CD4-positive, alpha-beta T cell treated with Interleukin-15 for 1 hour (primary cell): ENCODE data around the gene RSPO4.

Experiments
- DNase-seq: peaks from one replicate; pipeline ENCODE4 v3.0.0-alpha.2; 2020

Gene RSPO4

GRCh38 chr20:940926-941325, 61.2 kb downstream of the RSPO4 start:
- DNase-seq = no peak

GRCh38 chr20:939606-940005, 62.5 kb downstream of the RSPO4 start:
- DNase-seq = no peak

- no peak for DNase-seq
Measured at GRCh38 chr20:934186-934840, 67.8 kb downstream of the RSPO4 start.

- DNase-seq = no peak
Measured at GRCh38 chr20:933029-933428, 69.1 kb downstream of the RSPO4 start.

GRCh38 chr20:931401-931800, 70.7 kb downstream of the RSPO4 start:
- DNase-seq = no peak

- DNase-seq = no peak
Measured at GRCh38 chr20:926670-927069, 75.4 kb downstream of the RSPO4 start.

- DNase-seq = no peak
Measured at GRCh38 chr20:925516-925915, 76.6 kb downstream of the RSPO4 start.

- no peak for DNase-seq
Measured at GRCh38 chr20:924639-925038, 77.5 kb downstream of the RSPO4 start.

GRCh38 chr20:922781-923180, 79.3 kb downstream of the RSPO4 start:
- no peak for DNase-seq

- no peak for DNase-seq
Measured at GRCh38 chr20:921068-921467, 81.0 kb downstream of the RSPO4 start.

- no peak for DNase-seq
Measured at GRCh38 chr20:920311-920710, 81.8 kb downstream of the RSPO4 start.

GRCh38 chr20:919491-919916, 82.6 kb downstream of the RSPO4 start:
- DNase-seq = no peak

- no peak for DNase-seq
Measured at GRCh38 chr20:917416-917815, 84.7 kb downstream of the RSPO4 start.

- no peak for DNase-seq
Measured at GRCh38 chr20:916825-917224, 85.3 kb downstream of the RSPO4 start.

- DNase-seq = no peak
Measured at GRCh38 chr20:916125-916799, 85.8 kb downstream of the RSPO4 start, which contains the start of gene ANGPT4. Gene ANGPT4, minus strand, starts transcription at chr20:916334. Its CDS starts 120 bp downstream, at chr20:916214.

- DNase-seq = no peak
Measured at GRCh38 chr20:914727-915498, 87.2 kb downstream of the RSPO4 start.

GRCh38 chr20:913306-913849, 88.7 kb downstream of the RSPO4 start:
- DNase-seq = no peak

GRCh38 chr20:911882-912600, 90.1 kb downstream of the RSPO4 start:
- no peak for DNase-seq

GRCh38 chr20:910870-911770, 91.0 kb downstream of the RSPO4 start:
- no peak for DNase-seq

GRCh38 chr20:910132-910869, 91.8 kb downstream of the RSPO4 start:
- no peak for DNase-seq

GRCh38 chr20:909641-910040, 92.5 kb downstream of the RSPO4 start:
- DNase-seq = no peak
